Endothelial cell of umbilical vein (primary cell): ENCODE measurements around the gene DHDDS. TPM values are rescaled to one million over a fixed set of nuclear protein-coding genes. Genes with fewer than 3 reads are reported as not detected.

ENCODE experiments used
- BruUV-seq: library from RNA; stranded (reverse); fragments of 400-500 nt; replicated peaks from 2 replicates; lab custom pipeline; 2021; lab: Mats Ljungman, UMichigan
- CTCF ChIA-PET: fragments of 300-600, 350-600 bp; sonication (Branson Sonifier 250); formaldehyde crosslinking; loops from one replicate; lab custom pipeline; 2021; ENCODE audit warnings: antibody characterized with exemption, inconsistent platforms; lab: Charles Lee
- POLR2A ChIA-PET: fragments of 300-600, 350-600 bp; sonication (Branson Sonifier 250); formaldehyde crosslinking; loops from one replicate; lab custom pipeline; 2021; ENCODE audit warnings: antibody characterized with exemption, inconsistent platforms; lab: Charles Lee
- DNase-seq: peaks from one replicate; pipeline ENCODE4 v3.0.0-alpha.2; 2011; ENCODE audit warnings: low read depth, low spot score
- FAIRE-seq: peaks from 2 replicates; lab custom pipeline; 2011; peaks lifted over from hg19 to GRCh38; lab: Jason Lieb, UNC
- H2AFZ ChIP-seq: 2 replicates; pipeline ENCODE4 v1.6.0; 2012; ENCODE audit warnings: low read depth, low read length, control low read depth, inconsistent platforms
- H3K27ac ChIP-seq: 2 replicates; pipeline ENCODE4 v1.5.1; 2011; ENCODE audit warnings: low read depth, mild to moderate bottlenecking, control low read depth, low read length, moderate library complexity; ENCODE audit not compliant: insufficient read depth
- H3K27me3 ChIP-seq, 2 experiments: 2 replicates each; pipeline versions ENCODE4 v1.6.0 to v1.6.1; 2011; ENCODE audit warnings: low read length in 2 of 2, mixed read lengths in 1 of 2; ENCODE audit not compliant: control insufficient read depth in 2 of 2, insufficient read depth in 2 of 2
- H3K36me3 ChIP-seq, 2 experiments: 2 replicates in 1 of 2; 3 replicates in 1 of 2; pipeline ENCODE4 v1.5.1; 2011; ENCODE audit warnings: low read length in 2 of 2, mild to moderate bottlenecking in 1 of 2, moderate library complexity in 1 of 2; ENCODE audit not compliant: control insufficient read depth in 2 of 2, insufficient read depth in 2 of 2; ENCODE audit errors: extremely low read depth in 1 of 2
- H3K4me1 ChIP-seq: 3 replicates; pipeline ENCODE4 v1.5.1; 2011; ENCODE audit warnings: mild to moderate bottlenecking, low read length; ENCODE audit not compliant: control insufficient read depth, insufficient read depth; ENCODE audit errors: extremely low read depth
- H3K4me2 ChIP-seq: 2 replicates; pipeline ENCODE4 v1.6.1; 2011; ENCODE audit warnings: low read length, control low read depth, mixed read lengths; ENCODE audit not compliant: insufficient read depth
- H3K4me3 ChIP-seq, 3 experiments: fragments of 200-600 bp in 1 of 3; sonication (generic), shearing (Covaris generic) in 1 of 3; replicated peaks in 1 of 3; 2 replicates each; pipeline ENCODE4 v1.5.1; 2011 to 2016; ENCODE audit warnings: control low read depth in 3 of 3, low read length in 3 of 3, mild to moderate bottlenecking in 2 of 3, inconsistent platforms in 1 of 3, low read depth in 1 of 3, moderate library complexity in 1 of 3; ENCODE audit not compliant: insufficient read depth in 1 of 3
- H3K79me2 ChIP-seq: 2 replicates; pipeline ENCODE4 v1.6.0; 2012; ENCODE audit warnings: low read length, inconsistent platforms; ENCODE audit not compliant: control insufficient read depth, insufficient read depth
- H3K9ac ChIP-seq: replicated peaks from 2 replicates; pipeline ENCODE3; 2011; ENCODE audit warnings: low read length, control low read depth; ENCODE audit not compliant: insufficient read depth; ENCODE audit errors: extremely low read depth
- H3K9me1 ChIP-seq: replicated peaks from 3 replicates; pipeline ENCODE4 v1.6.0; 2011; ENCODE audit warnings: mild to moderate bottlenecking, low read length; ENCODE audit not compliant: control insufficient read depth, insufficient read depth; ENCODE audit errors: extremely low read depth
- H3K9me3 ChIP-seq: replicated peaks from 2 replicates; pipeline ENCODE4 v1.5.1; 2012; ENCODE audit warnings: low read length, inconsistent platforms; ENCODE audit not compliant: control insufficient read depth, insufficient read depth
- H4K20me1 ChIP-seq: replicated peaks from 2 replicates; pipeline ENCODE3; 2011; ENCODE audit warnings: mild to moderate bottlenecking, low read length; ENCODE audit not compliant: control insufficient read depth, insufficient read depth; ENCODE audit errors: extremely low read depth
- CTCF ChIP-seq, 2 donors: IDR thresholded peaks; 1 replicate in 1 of 2; 2 replicates in 1 of 2; pipeline ENCODE4 v1.5.1; 2011; ENCODE audit warnings: low read length in 2 of 2, mild to moderate bottlenecking in 2 of 2, moderate library complexity in 2 of 2, control low read depth in 1 of 2, inconsistent platforms in 1 of 2, low read depth in 1 of 2; ENCODE audit not compliant: insufficient read depth in 1 of 2; ENCODE audit errors: extremely low read depth in 1 of 2
- EZH2 ChIP-seq: IDR thresholded peaks from 2 replicates; pipeline ENCODE4 v1.6.1; 2012; ENCODE audit warnings: borderline replicate concordance, low read depth, mild to moderate bottlenecking, moderate library complexity, low read length, inconsistent platforms; ENCODE audit not compliant: severe bottlenecking
- FOS ChIP-seq: IDR thresholded peaks from 2 replicates; pipeline ENCODE4 v1.6.1; 2011; ENCODE audit warnings: mild to moderate bottlenecking, low read length, moderate library complexity, borderline replicate concordance; ENCODE audit not compliant: insufficient read depth
- GATA2 ChIP-seq: IDR thresholded peaks from 2 replicates; pipeline ENCODE4 v1.7.0; 2011; ENCODE audit warnings: low read depth, mild to moderate bottlenecking, moderate library complexity, mixed read lengths, low read length; ENCODE audit not compliant: insufficient read length, insufficient read depth
- JUN ChIP-seq: IDR thresholded peaks from 2 replicates; pipeline ENCODE4 v1.6.1; 2011; ENCODE audit warnings: borderline replicate concordance, low read depth; ENCODE audit not compliant: insufficient read length, insufficient read depth
- MAX ChIP-seq: IDR thresholded peaks from 2 replicates; pipeline ENCODE4 v1.6.1; 2011; ENCODE audit not compliant: insufficient read depth, insufficient read length
- MYC ChIP-seq: IDR thresholded peaks from one replicate; pipeline ENCODE4 v1.6.1; 2011; ENCODE audit warnings: mild to moderate bottlenecking, low read depth, low read length
- POLR2A ChIP-seq: IDR thresholded peaks from 2 replicates; pipeline ENCODE4 v1.6.1; 2012; ENCODE audit warnings: low read depth, mild to moderate bottlenecking, control low read depth, low read length
- POLR2AphosphoS5 ChIP-seq: IDR thresholded peaks from 2 replicates; pipeline ENCODE4 v1.6.1; 2012; ENCODE audit warnings: low read depth, mild to moderate bottlenecking, control low read depth, low read length, moderate library complexity; ENCODE audit not compliant: insufficient read depth
- dilution Hi-C: fragments of 300-500 bp; cut with MboI; formaldehyde crosslinking; loops from one replicate; pipeline ENCODE4 v1.15.0; 2019; ENCODE audit warnings: low sequenced_read_pairs; ENCODE audit not compliant: extremely low pct_ligation_motif_present
- intact Hi-C: fragments of 100-400 bp; cut with micrococcal nuclease; formaldehyde crosslinking; loops from one replicate; pipeline ENCODE4 v1.10.0; 2022
- polyA plus RNA-seq, 4 experiments: library from polyadenylated mRNA; depleted of rRNA in 3 of 4; stranded (reverse) in 3 of 4; unstranded in 1 of 4; fragments of >200 nt; gene quantifications; 2 replicates each; pipeline versions ENCODE4 v1.2.1 to v1.2.3, GENCODE V29; 2011 to 2012; ENCODE audit warnings: missing spikeins in 1 of 4
- total RNA-seq: library from RNA; stranded (reverse); gene quantifications from 2 replicates; pipeline ENCODE4 v1.2.3, GENCODE V29; 2021

Gene DHDDS
- total and polyA plus RNA-seq, 2 donors (not counting 3 experiments of a cell fraction or from before 2014, with no cell fraction given) = 51.3 to 70.7 TPM

- no peak for FAIRE-seq
Measured at GRCh38 chr1:26470878-26471497, 38.9 kb downstream of the DHDDS start.

More at GRCh38 chr1:26470878-26471497, 38.9 kb downstream of the DHDDS start:
- no peaks in the 10 kb centered on the region for H3K9me3 ChIP-seq
- intact Hi-C loops = loop anchor here (5.0 kb wide), 1 partner anchor 194 kb away; no protein-coding TSS in a partner anchor
- DNase-seq = no peak
- H3K9me1 ChIP-seq = no peaks in the 10 kb centered on the region
- peaks cover 3% of the 10 kb centered on the region for H4K20me1 ChIP-seq
- CTCF ChIA-PET = interaction anchor here (1.0 to 1.8 kb wide), 9 partner anchors 10 to 54 kb away, joined by 3 to 6 read pairs (median 3); partner anchors contain the start of gene DHDDS
- no peaks in the 10 kb centered on the region for H3K27me3 ChIP-seq
- POLR2A ChIA-PET = interaction anchor here (0.7 kb wide), 1 partner anchor 29 kb away, joined by 4 read pairs; no protein-coding TSS in a partner anchor
- no peak overlapping the region for H2AFZ ChIP-seq
- H3K27ac ChIP-seq = no peak overlapping the region
- TF ChIP-seq MYC (no peak), EZH2 (no peak), GATA2 (no peak), POLR2AphosphoS5 (no peak), POLR2A (no peak), JUN (no peak), FOS (no peak), MAX (no peak), CTCF (IDR thresholded peaks at IDR 0.05; ENCODE audit: extremely low read depth in 1 of 2, insufficient read depth in 1 of 2, low read depth in 1 of 2, low read length in 2 of 2) (no peak)
- H3K4me1 ChIP-seq = peaks cover 11% of the 10 kb centered on the region
- H3K4me3 ChIP-seq = no peak overlapping the region
- H3K9ac ChIP-seq = no peak overlapping the region
- peaks cover 18% of the 10 kb centered on the region for H3K79me2 ChIP-seq
- H3K4me2 ChIP-seq = no peak overlapping the region
- peaks cover 16 to 25% of the 10 kb centered on the region in 2 experiments for H3K36me3 ChIP-seq
- BruUV-seq = no TSS peak
- dilution Hi-C loops = no loop called here
